ENCODE measurements around the gene IMMT.

IMMT gene

DNA sequence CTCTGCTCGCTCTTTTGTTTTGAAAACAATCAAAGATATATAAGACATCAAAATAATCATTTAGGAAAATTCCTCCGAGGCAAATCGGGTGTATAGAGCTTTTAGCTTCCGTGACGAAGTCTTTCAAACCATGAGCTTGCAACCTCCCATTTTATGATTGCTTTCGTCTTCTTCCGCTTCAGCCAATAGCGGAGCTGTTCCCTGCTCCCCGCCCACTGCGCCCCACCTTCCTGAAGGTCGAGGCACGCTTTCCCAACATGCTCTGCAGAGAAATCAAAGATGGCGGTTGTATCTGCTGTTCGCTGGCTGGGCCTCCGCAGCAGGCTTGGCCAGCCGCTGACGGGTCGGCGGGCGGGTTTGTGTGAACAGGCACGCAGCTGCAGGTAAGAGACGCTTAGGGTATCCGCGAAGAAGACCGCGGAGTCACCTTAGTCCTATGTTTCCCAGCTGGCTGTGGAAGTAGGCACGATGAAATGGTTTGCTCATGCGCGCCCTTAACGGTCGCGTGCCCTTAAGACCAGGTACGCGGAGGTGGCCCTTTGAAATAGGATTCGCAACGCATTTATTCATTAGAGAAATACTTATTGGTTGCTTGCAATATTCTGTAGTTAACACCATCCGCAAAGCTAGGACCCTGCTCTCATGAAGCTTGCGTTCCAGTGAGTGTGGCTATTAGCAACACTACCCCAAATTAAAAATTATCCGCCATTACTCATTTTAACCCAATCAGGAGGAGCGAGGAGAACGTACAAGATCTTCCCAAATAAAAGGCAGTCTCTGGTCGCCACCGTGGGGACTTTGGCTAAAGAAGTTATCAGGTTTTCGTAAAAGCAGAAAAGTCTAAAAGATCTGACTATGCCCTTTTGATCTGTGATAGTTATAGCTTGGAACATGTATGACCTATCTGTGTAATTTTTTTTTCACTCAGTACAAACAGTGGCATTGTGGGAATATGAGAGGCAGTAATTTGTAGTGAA is 89.0 kb downstream of the IMMT start, which contains the start of gene PTCD3:
TSS of gene PTCD3 (plus strand) at position 267 of the 977 bp plus-strand sequence. CDS start at position 280, 13 bp downstream.
- DNase-seq (ENCODE audit: low read depth): peak; percentile 96
- H3K4me3 ChIP-seq (ENCODE audit: low read depth, low read length): peak within 1 kb of the TSS; percentile 65
- TF ChIP-seq, protein P1, sequence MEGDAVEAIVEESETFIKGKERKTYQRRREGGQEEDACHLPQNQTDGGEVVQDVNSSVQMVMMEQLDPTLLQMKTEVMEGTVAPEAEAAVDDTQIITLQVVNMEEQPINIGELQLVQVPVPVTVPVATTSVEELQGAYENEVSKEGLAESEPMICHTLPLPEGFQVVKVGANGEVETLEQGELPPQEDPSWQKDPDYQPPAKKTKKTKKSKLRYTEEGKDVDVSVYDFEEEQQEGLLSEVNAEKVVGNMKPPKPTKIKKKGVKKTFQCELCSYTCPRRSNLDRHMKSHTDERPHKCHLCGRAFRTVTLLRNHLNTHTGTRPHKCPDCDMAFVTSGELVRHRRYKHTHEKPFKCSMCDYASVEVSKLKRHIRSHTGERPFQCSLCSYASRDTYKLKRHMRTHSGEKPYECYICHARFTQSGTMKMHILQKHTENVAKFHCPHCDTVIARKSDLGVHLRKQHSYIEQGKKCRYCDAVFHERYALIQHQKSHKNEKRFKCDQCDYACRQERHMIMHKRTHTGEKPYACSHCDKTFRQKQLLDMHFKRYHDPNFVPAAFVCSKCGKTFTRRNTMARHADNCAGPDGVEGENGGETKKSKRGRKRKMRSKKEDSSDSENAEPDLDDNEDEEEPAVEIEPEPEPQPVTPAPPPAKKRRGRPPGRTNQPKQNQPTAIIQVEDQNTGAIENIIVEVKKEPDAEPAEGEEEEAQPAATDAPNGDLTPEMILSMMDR (IDR thresholded peaks at IDR 0.05; ENCODE audit: insufficient read depth, low read depth, low read length, missing control alignments): no peak

DNA sequence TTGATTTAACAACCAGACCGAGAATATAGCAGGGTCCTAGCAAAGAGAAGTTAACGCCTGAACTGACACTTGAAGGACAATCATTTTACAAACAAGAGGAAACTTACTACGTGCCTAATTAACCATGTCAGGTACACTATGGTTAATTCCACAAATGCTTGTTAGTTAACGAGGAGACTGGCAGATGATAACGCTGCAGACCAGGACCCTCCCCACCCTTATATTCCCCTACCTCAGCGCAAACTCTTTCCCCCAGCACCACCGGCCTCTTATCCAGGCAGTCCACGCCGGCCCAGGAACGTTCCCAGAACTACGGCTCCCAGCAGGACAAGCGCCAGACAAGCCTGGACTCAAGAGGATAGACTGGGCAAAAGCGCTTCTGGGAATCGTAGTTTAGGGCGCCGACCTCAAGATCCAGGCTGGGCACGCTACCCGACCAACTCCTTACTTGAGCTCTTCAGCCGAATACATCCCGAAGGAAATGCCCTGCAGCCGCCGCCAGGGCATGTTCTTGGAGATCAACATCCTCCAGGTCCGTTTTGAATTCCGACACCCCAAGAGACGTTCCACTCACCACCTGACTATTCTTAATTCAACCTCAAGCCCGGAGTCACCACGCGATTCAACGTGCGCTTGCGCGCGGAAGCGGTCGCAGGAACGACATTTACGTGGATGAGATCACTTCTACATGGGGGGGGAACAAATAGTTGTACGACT is 89.9 kb downstream of the IMMT start, which contains the start of gene POLR1A:
TSS of gene POLR1A (minus strand) at position 635 of the 717 bp plus-strand sequence. CDS start at position 525, 110 bp downstream.
- TF ChIP-seq, protein P1 (IDR thresholded peaks at IDR 0.05; ENCODE audit: insufficient read depth, low read depth, low read length, missing control alignments): no peak
- H3K4me3 ChIP-seq (ENCODE audit: low read depth, low read length): peak within 1 kb of the TSS; percentile 65

DNA sequence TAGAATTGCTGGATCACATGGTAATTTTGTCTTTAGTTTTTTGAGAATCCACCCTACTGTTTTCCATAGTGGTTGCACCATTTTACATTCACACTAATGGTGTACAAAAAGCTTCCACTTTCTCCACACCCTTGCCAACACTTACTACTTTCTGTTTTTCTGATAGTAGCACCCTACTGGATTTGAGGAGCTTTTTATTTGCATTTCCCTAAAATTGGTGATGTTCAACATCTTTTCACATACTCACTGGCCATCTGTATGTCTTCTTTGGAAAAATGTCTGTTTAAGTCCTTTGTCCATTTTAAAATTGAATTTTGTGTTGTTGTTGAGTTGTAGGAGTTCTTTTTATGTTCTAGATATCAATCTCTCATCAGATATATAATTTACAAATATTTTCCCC is 93.1 kb downstream of the IMMT start:
- H3K4me3 ChIP-seq (ENCODE audit: low read depth, low read length): no peak overlapping the region
- no peak for DNase-seq (ENCODE audit: low read depth)
- TF ChIP-seq, protein P1 (IDR thresholded peaks at IDR 0.05; ENCODE audit: insufficient read depth, low read depth, low read length, missing control alignments): no peak

More for the DNA sequence above, 89.9 kb downstream of the IMMT start, which contains the start of gene POLR1A:
- DNase-seq (ENCODE audit: low read depth): peak; percentile 92

DNA sequence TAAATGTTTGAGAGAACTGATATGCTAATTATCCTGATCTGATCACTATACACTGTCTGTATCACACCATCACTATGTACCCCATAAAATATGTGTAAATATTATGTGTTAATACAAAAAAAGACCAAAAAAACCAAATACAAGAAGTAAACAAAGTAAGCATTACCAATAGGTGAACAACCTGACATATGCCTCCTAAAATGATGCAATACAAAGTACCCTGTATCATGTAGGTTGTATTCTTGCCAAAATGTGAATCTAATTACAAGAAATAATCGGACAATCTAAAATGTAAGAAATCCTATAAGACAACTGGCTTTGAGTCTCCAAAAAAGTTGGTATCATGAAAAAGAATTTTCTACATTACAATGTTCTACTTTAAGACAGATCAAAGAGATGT is 97.3 kb downstream of the IMMT start:
- TF ChIP-seq, protein P1 (IDR thresholded peaks at IDR 0.05; ENCODE audit: insufficient read depth, low read depth, low read length, missing control alignments): no peak
- no peak for DNase-seq (ENCODE audit: low read depth)
- no peak overlapping the region for H3K4me3 ChIP-seq (ENCODE audit: low read depth, low read length)

DNA sequence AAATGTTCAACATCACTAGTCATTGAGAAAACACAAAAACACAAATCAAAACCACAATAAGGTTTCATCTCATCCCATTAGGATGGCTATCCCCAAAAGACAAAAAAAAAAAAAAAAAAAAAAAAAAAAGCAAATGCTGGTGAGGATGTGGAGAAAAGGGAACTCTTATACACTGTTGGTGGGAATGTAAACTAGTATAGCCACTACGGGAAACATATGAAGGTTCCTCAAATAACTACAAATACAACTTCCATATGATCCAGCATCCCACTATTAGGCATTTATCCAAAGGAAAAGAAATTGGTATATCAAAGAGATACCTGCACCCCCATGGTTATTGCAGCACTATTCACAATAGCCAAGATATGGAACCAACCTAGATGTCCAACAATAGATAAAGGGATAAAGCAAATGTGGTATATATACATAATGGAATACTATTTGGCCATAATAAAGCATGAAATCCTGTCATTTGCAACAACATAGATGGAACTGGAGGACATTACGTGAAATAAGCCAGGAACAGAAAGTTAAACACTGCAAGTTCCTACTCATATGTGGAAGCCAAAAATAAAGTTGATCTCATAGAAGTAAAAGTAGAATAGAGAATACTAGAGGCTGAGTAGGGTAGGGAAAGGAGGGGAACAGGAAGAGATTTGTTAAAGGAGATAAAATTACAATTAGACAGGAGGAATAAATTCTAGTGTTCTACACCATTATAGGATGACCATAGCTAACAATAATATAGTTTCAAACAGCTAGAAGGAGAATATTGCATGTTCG is 98.0 kb downstream of the IMMT start:
- no peak overlapping the region for H3K4me3 ChIP-seq (ENCODE audit: low read depth, low read length)
- DNase-seq (ENCODE audit: low read depth): no peak
- TF ChIP-seq, protein P1 (IDR thresholded peaks at IDR 0.05; ENCODE audit: insufficient read depth, low read depth, low read length, missing control alignments): no peak

DNA sequence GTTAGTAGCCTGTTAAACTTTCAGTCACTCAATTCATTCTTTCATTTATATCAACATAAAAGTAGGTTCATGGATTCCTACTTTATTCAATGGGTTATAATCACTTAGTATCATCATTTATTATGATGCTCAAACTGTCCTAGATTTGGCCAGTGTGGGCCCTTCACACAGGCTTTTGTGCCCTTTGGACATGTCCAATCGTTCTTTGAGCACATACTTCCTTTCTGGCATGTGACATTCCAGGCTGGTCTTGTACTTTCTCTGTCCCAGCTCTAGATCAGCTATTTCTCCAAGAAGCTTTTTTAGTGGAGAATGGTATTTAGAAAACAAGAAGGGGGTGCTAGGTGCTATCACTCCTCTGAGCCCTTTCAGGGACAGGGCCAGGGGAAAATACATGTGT is 101.0 kb downstream of the IMMT start:
- TF ChIP-seq, protein P1 (IDR thresholded peaks at IDR 0.05; ENCODE audit: insufficient read depth, low read depth, low read length, missing control alignments): no peak
- no peak overlapping the region for H3K4me3 ChIP-seq (ENCODE audit: low read depth, low read length)
- no peak for DNase-seq (ENCODE audit: low read depth)
